H1 (cell line): ENCODE measurements around the gene COQ8B. TPM values are rescaled to one million over a fixed set of nuclear protein-coding genes. Genes with fewer than 3 reads are reported as not detected.

Experiments
- CBX5 ChIP-seq: fragments of 300-800, 300-1000 bp; sonication (generic); IDR thresholded peaks from 2 replicates; pipeline ENCODE4 v1.7.1; 2016; ENCODE audit warnings: antibody characterized with exemption, low read length, low read depth
- EP300 ChIP-seq, 2 experiments: IDR thresholded peaks; 1 replicate in 1 of 2; 2 replicates in 1 of 2; pipeline ENCODE4 v1.6.1; 2011 to 2012; ENCODE audit warnings: low read depth in 2 of 2, low read length in 2 of 2, mild to moderate bottlenecking in 2 of 2, borderline replicate concordance in 1 of 2, inconsistent platforms in 1 of 2, moderate library complexity in 1 of 2
- GTF2F1 ChIP-seq: IDR thresholded peaks from 2 replicates; pipeline ENCODE4 v1.6.1; 2012; ENCODE audit warnings: low read depth, low read length, improper control_type of control experiment, borderline replicate concordance
- JUND ChIP-seq: IDR thresholded peaks from 2 replicates; pipeline ENCODE4 v1.6.1; 2011; ENCODE audit warnings: mild to moderate bottlenecking, improper control_type of control experiment, low read length
- KDM1A ChIP-seq: fragments of 200-600, 300-600 bp; sonication (generic); IDR thresholded peaks from 2 replicates; pipeline ENCODE4 v1.7.1; 2016; ENCODE audit warnings: mild to moderate bottlenecking, low read length, borderline replicate concordance
- PHF8 ChIP-seq: fragments of 200-600 bp; sonication (generic); conservative IDR thresholded peaks from 2 replicates; pipeline ENCODE4 v1.7.1; 2012; ENCODE audit warnings: low read depth, mild to moderate bottlenecking, inconsistent platforms, low read length, moderate library complexity
- RNF2 ChIP-seq: fragments of 200-900, 300-1000 bp; sonication (generic); IDR thresholded peaks from 2 replicates; pipeline ENCODE4 v1.7.1; 2016; ENCODE audit warnings: borderline replicate concordance, low read depth, mild to moderate bottlenecking, antibody characterized with exemption, low read length; ENCODE audit not compliant: poor library complexity, severe bottlenecking; ENCODE audit errors: missing control alignments
- polyA plus RNA-seq, 7 experiments: library from polyadenylated mRNA; depleted of rRNA in 3 of 7; stranded (reverse) in 5 of 7; unstranded in 2 of 7; fragments of >200 nt in 5 of 7; fragments of 200-250 nt in 2 of 7; gene quantifications; 1 replicate in 5 of 7; 2 replicates in 1 of 7; 4 replicates in 1 of 7; pipeline versions ENCODE4 v1.2.1 to v1.2.3, GENCODE V29; 2011 to 2013; ENCODE audit warnings: missing spikeins in 2 of 7, mixed read lengths in 2 of 7
- total RNA-seq: library from RNA; stranded (reverse); fragmentation: NEBNext Ultra II Directional; extraction: Animal tissue kit (Norgen Biotek cat#: 25700); gene quantifications from 2 replicates; pipeline ENCODE4 v1.2.1, GENCODE V29; 2021

Gene COQ8B
- total and polyA plus RNA-seq, 2 of the 8 experiments (the other 6 are each of a cell fraction or from before 2014, with no cell fraction given), result 41.7 to 46.1 TPM

GRCh38 chr19:40758491-40758890 lies 41.8 kb upstream of the COQ8B start (continued):
- TF ChIP-seq EP300 (IDR thresholded peaks at IDR 0.05; ENCODE audit: borderline replicate concordance in 1 of 2, low read depth in 2 of 2, low read length in 2 of 2), result no peak
- no peak for TF ChIP-seq JUND
- no peak for TF ChIP-seq RNF2
- no peak for TF ChIP-seq PHF8
- TF ChIP-seq KDM1A, result no peak
- TF ChIP-seq GTF2F1, result no peak
- TF ChIP-seq CBX5, result no peak
